ENCODE measurements around the gene N4BP2L1.

N4BP2L1 gene

GRCh38 chr13:32427852-32428580 lies at the start of gene N4BP2L1:
TSS of gene N4BP2L1 (minus strand) at chr13:32428130. CDS start at chr13:32428082, 48 bp downstream.
- no peak for TF ChIP-seq CTCF (IDR thresholded peaks at IDR 0.05; ENCODE audit: insufficient read depth, low read length, poor library complexity, severe bottlenecking)
- no peaks in the 10 kb centered on the region for H3K27me3 ChIP-seq (replicated peaks; ENCODE audit: control insufficient read depth, insufficient read depth, low read length)
- DNase-seq (ENCODE audit: extremely low read depth, insufficient read length) = peak; percentile 87
- H3K36me3 ChIP-seq (ENCODE audit: control insufficient read depth, insufficient read depth, low read length) = peaks cover 4% of the 10 kb centered on the region
- peak within 1 kb of the TSS; percentile 82 for H3K4me3 ChIP-seq (replicated peaks; ENCODE audit: low read depth, low read length)

- no peaks in the 10 kb centered on the region for H3K36me3 ChIP-seq (ENCODE audit: control insufficient read depth, insufficient read depth, low read length)
- TF ChIP-seq CTCF (IDR thresholded peaks at IDR 0.05; ENCODE audit: insufficient read depth, low read length, poor library complexity, severe bottlenecking) = no peak
- H3K27me3 ChIP-seq (replicated peaks; ENCODE audit: control insufficient read depth, insufficient read depth, low read length) = no peaks in the 10 kb centered on the region
- no peak for DNase-seq (ENCODE audit: extremely low read depth, insufficient read length)
- no peak overlapping the region for H3K4me3 ChIP-seq (replicated peaks; ENCODE audit: low read depth, low read length)
Measured at GRCh38 chr13:32476892-32477291, 49.0 kb upstream of the N4BP2L1 start.

- Histone ChIP-seq H3K4me3 (replicated peaks; ENCODE audit: low read depth, low read length) (no peak overlapping the region), H3K36me3 (ENCODE audit: control insufficient read depth, insufficient read depth, low read length) (peaks cover under 1% of the 10 kb centered on the region), H3K27me3 (replicated peaks; ENCODE audit: control insufficient read depth, insufficient read depth, low read length) (no peaks in the 10 kb centered on the region)
- DNase-seq (ENCODE audit: extremely low read depth, insufficient read length) = no peak
- TF ChIP-seq CTCF (IDR thresholded peaks at IDR 0.05; ENCODE audit: insufficient read depth, low read length, poor library complexity, severe bottlenecking) = no peak
Measured at GRCh38 chr13:32476021-32476731, 48.2 kb upstream of the N4BP2L1 start.

GRCh38 chr13:32474999-32475792 lies 47.3 kb upstream of the N4BP2L1 start:
- Histone ChIP-seq H3K4me3 (replicated peaks; ENCODE audit: low read depth, low read length) (no peak overlapping the region), H3K36me3 (ENCODE audit: control insufficient read depth, insufficient read depth, low read length) (peaks cover 2% of the 10 kb centered on the region), H3K27me3 (replicated peaks; ENCODE audit: control insufficient read depth, insufficient read depth, low read length) (no peaks in the 10 kb centered on the region)
- no peak for DNase-seq (ENCODE audit: extremely low read depth, insufficient read length)
- no peak for TF ChIP-seq CTCF (IDR thresholded peaks at IDR 0.05; ENCODE audit: insufficient read depth, low read length, poor library complexity, severe bottlenecking)

DNA sequence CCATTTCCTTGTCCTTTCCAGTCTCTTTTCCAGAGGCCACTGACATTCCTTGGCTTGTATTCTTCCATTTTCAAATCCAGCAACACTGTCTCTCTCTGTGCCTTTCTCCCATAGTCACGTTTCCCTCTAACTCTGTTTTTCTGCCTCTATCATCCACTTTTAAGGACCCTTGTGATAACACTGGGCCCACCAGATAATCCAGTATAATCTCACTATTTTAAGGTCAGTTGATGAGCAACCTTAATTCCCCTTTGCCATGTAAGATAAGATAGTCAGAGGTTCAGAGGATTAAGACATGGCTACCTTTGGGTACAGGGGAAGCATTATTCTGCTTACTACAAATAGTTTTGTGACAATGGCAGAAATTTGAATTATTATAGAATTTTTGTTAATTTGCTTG lies 45.7 kb upstream of the N4BP2L1 start:
- no peaks in the 10 kb centered on the region for H3K27me3 ChIP-seq (replicated peaks; ENCODE audit: control insufficient read depth, insufficient read depth, low read length)
- no peak for TF ChIP-seq CTCF (IDR thresholded peaks at IDR 0.05; ENCODE audit: insufficient read depth, low read length, poor library complexity, severe bottlenecking)
- peaks cover 2% of the 10 kb centered on the region for H3K36me3 ChIP-seq (ENCODE audit: control insufficient read depth, insufficient read depth, low read length)
- no peak overlapping the region for H3K4me3 ChIP-seq (replicated peaks; ENCODE audit: low read depth, low read length)
- DNase-seq (ENCODE audit: extremely low read depth, insufficient read length) = no peak
